Stimulated activated CD8-positive, alpha-beta memory T cell treated with anti-CD3 and anti-CD28 coated beads, Interleukin-12 subunit alpha, Interleukin-12 subunit beta, amount 100 ng/mL, for 24 hours (primary cell): ENCODE data around the gene FGF18.

ENCODE experiments used
- DNase-seq: peaks from one replicate; pipeline ENCODE4 v3.0.0-alpha.2; 2020; ENCODE audit errors: extremely low read depth

The FGF18 gene

DNA sequence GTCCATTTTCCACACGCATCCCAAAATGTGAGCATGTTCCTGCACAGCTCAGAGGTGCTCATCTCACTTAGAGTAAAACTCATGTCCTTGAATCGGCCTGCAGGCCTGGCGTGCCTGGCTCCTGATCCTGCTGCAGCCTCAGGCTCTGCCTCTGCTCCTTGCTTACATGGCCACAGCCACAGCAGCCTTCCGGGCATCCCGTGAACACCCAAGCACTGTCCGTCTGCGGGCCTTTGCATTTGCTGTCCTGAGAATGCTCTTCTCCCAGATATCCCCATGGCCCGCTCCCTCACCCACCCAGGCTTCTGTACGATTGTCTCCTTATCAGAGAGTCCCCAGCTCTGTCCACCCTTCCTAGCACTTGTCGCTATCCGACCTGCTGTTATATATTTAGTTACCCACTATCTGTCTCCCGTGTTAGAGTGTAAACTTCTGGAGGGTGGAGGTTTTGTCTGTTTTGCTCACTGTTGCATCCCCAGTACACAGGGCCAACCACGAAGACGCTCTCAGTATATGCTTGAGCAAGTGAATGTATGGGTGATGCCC, 21.9 kb downstream of the FGF18 start:
- DNase-seq = no peak

DNA sequence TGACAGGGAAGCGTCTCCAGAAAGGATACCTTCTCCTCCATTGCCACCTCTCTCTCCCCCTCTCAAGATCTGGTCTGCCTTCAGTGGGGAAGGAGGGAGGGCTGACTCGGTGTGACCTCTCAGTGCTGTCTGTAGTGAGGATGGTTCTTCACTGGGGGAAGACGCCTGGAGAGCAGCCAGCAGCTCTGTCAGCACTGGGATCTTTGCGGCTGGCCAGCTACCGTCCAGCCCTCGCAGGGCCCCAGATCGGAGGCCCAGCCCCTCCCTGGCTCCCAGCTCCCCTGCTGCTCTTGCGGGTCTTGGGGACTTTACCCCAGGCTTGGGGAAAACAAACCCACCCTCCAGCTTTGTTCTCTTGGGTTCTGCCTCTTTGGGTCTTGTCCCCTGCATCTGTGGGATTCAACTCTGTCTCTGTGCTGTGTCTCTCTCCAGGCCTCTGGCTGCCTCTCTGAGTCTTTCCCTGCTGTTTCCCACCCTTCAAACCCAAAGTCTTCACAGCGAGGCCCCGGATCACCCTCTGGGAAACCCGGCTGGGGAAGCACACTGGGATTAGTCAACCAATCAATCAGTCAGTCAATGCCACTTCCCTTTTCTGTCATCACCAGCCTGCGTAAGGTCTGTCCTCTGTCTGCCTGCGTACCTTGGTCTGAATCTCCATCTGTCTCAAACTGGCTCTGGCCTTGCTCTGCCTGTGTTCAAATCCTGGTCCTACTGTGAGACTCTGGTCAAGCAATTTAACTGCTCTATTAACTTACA, 23.0 kb downstream of the FGF18 start:
- no peak for DNase-seq

DNA sequence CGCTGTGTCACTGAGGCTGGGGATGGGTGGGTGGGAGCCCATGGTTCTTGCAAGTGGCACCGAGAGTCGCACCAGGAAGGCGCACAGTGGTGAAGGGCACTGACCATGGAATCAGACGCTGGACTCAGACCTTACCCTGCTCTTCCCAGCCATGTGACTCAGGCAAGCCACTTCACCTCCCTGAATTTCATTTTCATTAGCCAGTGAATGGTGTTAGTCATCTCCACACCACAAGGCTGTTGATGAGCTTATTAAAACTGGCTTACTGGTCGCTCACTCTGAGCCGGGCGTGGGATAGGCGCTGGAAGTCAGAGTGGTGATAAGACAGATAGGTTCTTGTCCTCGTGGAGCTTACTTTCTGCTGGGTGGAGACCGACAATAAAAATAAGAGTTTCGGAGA, 25.1 kb downstream of the FGF18 start:
- no peak for DNase-seq

DNA sequence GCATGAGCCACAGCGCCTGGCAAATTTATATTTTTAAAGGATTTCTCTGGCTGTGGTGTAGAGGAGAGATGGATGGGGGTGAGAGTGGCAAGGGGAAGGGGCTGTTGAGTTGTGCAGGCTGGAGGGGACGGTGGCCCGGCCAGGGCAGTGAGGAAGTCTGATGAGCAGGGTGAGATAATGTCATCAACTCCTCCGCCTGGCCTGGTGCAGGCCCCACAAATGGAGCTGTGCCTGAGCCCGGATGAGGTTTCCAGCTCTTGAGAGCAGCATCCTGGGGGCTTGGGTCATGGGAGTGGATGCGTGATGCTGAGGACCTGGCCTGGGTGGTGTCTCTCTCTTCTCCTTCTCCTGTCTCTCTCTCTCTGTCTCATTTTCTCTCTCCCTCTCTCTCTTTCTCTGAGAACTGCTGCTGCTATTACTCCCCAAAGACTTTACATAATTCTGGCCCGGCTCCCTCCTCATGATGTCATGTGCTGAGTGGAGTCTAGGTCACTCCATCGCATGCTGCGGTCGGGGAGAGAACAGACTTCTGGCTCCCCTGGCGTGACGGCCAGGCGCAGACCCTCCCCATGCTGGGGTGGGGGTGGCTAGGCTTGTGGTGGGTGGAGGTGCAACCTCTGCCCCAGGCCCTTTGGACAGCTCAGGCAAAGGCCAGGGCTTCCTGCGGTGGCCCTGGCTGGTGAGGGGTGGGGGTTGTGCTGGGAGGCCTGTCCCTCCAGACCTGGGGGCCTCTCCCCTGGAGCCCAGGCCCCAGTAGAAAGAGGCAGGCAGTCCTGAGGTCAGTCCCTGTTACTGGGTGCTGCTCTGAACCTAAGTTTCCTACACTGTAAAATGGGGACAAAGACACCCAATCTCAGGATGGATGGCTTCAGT, 26.4 kb downstream of the FGF18 start:
- DNase-seq = no peak

DNA sequence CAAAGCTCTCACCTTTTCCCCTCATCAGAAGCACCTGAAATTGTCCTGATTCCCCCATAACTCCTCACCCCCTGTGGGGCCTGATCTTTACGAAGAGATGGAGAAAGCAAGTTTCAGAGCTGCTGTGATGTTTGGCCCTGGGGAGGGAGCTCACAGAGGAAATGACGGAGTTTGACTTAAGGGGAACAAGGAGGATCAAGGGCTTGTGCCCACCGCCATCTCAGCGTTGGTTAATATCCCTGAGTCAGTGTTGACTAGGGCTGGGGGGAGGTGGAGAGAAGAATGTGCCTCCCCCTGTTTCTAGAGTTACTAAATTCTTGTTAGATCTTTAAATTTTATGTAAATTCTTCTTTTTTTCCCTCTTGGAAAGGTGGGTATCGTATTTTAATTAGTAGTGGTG, 27.8 kb downstream of the FGF18 start:
- DNase-seq = no peak

DNA sequence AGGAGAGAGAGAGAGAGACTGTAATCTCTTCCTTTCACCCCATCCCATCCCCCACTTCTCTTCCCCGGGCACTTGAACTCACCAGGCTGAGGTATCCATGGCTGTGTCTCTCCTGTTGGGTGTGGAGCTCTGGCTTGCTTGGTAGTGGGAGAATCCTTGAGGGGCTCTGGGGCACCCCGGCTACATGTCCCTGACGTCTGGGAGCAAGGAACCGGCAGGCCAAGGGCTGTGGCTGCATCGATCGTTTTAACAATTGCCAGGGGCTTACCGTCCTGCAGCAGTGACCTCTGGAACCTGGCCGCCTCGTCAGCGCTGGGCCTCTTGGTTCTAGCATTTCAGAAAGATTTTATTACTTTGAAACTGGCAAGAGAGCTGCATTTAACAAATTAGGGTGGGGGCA, 30.0 kb downstream of the FGF18 start:
- DNase-seq = no peak

DNA sequence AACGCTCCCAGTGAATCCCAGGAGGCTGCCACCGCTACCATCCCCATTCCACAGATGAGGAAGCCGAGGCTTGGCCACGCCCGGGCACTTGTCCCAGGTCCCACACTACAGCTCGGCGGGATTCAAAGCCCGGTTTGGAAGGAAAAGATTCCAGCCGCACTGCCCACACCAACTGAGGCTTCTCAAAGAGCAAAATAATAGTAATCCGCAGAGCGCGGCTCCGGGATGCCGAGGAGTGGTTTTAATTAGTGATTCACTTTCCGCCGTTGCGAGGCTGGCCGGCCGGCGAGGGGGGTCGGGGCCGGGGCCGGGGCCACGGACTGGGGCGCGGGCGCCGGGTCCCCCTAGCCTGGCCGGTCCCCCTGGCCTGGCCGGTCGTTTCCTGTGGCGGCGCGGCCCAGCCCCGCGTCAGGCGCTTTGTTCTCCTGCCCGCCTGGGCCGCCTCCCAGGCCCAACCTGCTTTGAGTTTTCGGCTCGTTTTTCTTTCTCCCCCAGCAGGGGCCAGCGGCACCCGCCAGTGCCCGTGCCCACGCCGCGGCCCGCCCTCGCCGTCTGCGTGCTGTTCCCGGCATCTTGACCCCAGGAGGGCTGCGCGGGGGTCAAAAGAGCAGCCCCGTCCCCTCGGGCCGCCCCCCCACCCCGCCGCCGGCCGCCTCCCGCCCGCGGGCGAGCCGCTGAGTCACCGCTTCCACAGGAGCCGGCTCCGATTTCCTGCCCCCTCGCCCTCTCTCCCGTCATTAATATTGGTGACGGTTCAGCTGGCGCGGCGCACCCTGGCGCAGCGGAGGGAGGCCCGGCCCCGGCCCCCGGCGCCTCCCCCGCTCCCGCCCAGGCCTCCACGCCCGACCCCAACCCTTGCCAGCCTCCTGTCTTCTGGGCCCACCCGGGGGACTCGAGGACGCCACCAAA, 31.2 kb downstream of the FGF18 start:
- DNase-seq = no peak

DNA sequence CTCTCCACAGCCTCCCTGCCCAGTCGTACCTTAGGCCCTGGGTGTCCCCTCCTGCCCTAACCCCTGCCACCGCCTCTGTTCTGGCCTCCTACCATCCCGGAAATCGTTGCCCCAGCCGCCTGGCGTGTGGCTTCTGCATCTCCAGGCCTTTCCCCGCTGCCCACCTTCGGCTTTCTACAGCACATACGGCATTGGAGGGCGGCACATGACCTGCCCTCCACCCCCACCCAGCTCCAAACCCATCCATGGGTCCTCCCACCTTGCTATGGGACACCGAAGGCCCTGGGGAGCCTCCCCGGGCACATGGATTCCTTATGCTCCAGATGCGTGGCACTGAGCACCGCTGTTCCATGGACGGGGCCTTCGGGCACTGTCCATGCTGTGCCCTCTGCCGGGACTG, 32.0 kb downstream of the FGF18 start:
- DNase-seq = no peak

DNA sequence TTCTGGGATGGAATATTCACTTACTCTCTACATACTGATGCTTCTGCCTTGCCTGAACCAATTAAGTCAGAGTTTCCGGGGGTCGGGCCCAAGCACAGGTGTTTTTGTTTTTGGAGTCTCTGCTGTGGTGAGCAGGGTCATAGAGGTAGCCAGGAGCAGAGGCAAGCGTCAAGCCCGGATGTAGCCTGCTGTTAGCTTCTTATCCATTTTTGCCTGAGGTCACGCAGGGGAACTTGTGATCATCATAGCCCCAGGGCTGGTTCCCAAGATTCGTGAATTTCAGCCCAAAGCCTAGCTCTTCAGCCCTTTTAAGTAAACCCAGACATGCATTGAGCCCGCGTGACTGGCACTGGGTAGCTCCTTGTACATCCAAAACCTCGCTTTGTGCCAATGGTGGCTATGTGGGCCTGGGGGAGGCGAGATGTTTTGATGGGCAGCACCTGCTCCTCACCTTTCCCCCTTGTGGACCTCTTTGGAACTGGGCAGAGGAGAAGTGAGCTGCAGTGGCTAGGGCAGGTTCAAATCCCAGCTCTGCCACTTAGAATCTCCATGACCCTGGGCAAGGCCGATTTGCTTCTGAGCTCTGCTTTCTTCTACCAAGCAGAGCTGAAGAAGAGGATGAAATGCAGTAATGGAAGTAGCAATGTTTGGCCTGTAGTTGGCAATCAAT, 33.7 kb downstream of the FGF18 start:
- no peak for DNase-seq

DNA sequence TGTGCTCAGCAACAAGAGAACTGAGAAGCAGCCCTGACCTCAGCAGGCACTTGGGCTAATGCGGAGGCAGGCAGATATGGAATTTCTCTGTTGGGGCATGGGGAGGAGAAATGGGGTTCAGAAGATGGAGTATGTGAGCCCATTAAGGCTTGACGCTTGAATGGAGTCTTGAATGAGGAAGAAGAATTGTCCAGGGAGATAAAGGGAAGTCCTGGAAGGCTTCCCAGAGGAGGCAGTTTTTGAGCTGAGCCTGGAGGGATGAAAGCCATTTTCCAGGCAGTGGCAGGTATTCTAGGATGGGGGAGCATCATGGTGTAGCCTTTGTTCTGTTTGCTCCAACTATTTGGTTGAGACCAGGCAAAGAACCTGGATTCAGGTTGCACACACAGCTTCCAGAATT, 34.5 kb downstream of the FGF18 start:
- DNase-seq = no peak

DNA sequence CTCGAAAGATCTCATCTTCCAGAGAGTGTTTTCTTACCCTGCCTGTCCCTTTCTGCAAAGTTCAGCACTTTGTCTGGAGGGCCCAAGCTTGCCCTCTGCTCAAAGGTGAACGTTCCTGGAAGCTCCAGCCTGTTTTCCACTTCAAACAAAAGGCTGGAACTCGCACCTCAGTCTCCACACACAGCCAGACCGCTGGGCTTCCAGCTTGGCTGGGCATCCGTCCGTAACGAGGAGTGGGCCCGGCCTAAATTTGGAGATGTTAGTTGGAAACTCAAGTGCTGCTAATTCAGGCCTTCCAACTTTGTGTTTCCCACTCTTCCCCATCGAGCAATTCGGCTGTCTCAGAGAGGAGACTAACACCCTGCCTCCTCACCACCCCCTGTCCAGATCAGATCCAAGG, 35.1 kb downstream of the FGF18 start:
- no peak for DNase-seq

DNA sequence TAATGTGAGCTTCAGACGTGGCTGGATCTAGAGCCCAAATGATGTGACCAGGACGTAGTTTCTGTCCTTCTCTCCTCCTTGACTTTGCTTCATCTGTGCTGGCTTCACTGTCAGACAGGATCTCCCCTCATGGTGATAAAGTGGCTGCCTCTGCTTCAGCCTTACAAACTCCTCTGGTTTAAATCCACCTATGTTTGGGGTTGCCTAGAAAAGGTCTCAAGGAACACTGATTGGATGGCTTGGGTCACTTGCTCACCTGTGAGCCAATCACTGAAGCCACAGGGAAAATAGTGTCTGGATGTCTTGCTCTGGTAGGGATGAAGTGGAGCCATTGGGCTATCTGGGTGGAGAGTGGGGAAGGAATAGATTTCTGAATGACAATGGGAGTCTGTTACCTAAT, 36.1 kb downstream of the FGF18 start:
- no peak for DNase-seq

DNA sequence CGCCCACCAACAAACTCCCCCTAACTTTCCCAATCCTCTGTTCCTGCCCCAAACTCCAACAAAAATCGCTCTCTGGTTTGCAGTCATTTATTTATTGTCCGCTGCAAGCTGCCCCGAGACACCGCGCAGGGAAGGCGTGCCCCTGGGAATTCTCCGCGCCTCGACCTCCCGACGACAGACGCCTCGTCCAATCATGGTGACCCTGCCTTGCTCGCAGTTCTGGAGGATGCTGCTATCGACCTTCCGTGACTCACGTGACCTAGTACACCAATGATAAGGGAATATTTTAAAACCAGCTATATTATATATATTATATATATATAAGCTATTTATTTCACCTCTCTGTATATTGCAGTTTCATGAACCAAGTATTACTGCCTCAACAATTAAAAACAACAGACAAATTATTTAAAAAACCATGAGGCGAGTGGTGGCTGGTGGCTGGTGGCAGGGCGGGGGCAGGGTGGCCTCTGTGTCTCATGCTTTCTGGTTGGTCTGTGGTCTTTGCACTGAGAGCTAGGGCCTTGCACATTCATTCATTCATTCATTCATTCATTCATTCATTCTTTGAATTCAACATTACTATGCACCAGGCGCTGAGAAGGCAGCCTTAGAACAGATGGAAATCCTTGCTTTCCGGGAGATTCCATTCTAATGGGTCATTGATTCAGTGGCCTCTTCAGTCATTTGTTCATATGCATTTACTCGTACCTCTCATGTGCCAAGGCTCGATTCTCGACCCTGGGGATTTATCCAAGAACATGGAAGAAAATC, 37.9 kb downstream of the FGF18 start:
- DNase-seq = no peak

DNA sequence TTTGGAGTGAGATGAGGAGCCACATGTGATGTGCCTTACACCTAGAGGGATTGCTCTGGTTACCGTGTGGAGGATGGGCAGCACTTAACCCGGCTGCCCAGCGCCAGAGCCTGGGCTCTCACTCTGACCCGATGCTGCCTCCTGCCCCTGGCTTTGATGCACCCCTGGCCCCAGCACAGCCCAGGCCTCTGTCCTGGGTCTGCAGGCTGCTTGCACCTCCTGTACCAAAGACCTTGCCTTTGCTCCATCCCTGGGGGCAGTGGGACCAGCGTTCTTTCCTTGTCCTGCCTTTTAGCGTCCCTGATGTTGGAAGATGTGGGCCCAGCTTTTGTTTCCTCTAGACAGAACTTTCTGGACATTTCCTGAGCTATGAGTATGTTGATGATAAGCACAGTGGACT, 40.4 kb downstream of the FGF18 start:
- no peak for DNase-seq

DNA sequence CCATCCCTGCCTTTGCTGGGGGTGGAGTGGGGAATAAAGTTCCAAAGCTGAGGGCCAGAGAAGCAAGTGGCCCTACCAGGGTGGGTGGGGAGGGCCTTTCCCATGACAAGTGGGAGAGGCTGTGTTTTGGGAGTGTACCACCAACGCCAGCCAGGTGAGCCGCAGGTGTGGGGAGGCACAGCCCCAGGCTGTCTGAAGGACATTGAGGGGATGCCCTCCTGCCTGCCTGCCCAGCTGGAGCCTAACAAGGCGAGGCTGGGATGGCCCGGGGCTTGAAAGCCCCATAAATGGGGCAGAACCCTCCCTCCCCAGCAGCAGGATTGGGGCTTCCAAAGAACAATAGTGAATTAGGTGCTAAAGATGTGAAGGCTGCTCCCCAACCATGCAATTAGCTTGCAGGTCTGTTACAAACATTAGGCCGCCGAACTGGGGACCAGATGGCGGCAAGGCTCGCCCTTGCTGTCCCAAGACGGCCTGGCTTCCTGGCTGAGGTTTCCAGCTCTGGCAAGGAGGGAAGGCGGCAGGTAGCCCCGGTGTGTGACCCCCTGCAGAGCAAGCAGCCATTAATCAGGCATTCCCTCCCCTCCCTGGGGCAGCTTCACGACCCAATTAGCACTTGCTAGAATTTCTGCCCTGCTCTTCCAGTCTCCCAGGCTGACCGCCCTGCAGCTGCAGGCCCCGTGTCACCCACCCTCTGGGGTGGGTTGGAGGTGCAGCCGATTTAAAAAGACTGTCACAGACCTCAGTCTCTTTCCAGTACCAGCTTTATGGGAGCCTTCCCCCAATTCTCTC, 42.9 kb downstream of the FGF18 start:
- no peak for DNase-seq

DNA sequence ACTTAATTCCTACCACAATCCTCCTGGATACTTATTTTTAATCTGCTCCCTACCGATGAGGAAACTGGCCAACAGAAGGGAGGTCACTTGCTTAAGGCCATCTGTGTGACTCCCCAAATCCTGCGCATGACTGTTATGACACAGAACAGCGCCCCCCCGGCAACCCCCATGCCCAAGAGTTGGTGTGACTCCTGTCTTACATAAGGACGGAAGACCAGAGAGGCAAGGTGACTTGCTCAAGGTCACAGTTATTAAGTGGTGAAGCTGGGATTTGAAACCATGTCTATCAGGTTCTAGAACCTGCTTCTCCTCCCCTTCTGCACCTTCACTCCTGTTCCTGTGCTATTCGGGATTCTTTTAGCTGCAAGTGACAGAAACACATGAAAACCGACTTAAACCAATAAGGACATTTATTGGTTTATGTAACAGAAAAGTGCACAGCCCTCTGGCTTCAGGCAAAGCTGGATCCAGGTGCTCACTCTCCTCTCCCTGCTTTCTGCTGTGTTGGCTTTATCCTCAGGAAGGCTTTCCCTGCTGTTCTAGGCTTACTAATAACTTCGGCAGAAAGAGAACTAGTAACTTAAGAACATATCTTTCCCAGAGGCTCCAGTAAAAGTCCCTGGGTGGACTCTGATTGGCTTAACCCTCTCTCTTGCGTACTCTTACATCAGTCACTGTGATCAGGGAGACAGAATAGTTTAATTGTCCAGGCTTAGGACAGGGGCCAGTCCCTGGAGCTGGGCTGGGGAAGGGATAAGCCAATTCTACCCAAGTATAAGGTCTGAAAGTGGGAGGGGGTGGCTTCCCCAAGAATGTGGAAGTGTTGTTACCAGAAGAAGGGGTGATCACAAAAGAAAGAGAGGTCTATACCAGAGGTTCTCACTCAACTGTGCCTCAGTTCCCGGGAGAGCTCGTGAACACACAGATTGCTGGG, 43.7 kb downstream of the FGF18 start:
- DNase-seq = no peak

DNA sequence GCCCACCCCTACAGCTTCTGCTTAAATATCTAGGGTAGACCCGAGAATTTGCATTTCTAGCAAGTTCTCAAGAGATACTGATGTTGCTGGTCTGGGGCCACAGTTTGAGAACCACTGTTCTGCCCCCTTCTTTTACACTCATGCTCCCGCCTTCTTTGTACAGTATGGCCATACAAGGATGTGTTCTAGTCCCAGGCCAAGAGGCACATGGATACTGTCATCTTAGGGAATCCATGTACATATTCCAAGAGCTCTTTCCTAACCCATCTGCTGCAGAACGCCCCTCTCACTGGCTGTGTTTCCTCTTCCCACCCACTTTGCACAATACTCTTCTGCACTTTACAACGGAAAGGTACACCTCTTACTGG, 44.4 kb downstream of the FGF18 start:
- no peak for DNase-seq

DNA sequence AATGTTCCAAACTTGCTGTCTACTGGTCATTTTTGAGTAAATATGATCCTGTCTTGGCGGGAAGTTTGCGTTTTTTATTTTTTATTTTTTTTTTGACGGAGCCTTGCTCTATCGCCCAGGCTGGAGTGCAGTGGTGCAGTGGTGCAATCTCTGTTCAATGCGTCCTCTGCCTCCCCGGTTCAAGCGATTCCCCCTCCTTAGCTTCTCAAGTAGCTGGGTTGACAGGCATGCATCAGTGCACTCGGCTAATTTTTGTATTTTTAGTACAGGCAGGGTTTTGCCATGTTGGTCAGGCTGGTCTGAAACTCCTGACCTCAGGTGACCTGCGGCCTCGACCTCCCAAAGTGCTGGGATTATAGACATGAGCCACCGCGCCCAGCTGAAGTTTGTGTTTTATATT, 45.4 kb downstream of the FGF18 start:
- no peak for DNase-seq

DNA sequence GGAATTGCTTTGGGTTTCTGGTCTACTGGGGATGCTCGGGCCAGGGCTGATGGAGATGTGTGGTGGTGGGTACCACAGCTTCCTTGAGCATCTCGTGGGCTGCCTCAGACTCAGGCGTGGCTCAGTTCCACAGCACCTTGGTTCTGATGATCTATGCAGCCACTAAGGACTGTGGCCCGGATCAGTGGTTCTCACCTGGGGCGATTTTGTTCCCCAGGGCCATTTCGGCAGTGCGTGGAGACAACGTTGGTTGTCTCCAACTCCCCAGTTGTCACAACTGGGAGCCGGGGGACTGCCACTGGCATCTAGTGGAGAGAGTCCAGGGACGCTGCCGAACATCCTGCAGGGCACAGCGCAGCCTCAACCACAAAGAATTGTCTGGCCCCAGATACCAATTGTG, 47.7 kb downstream of the FGF18 start:
- DNase-seq = no peak
